HG02840 (cell line): Measurements from ENCODE around the gene PAXIP1.
"Not testable (repeated sequence)": the region's sequence is repeated elsewhere in the genome, so short reads cannot be mapped to it uniquely, and the experiment has no call there.

ENCODE experiments used
- ATAC-seq: cut with Tn5 transposase; IDR thresholded peaks from one replicate; pipeline ENCODE4 v1.9.1; 2021; ENCODE audit warnings: mild to moderate bottlenecking, moderate library complexity, moderate number of reproducible peaks; ENCODE audit not compliant: unreplicated experiment, low FRiP score

PAXIP1 gene

DNA sequence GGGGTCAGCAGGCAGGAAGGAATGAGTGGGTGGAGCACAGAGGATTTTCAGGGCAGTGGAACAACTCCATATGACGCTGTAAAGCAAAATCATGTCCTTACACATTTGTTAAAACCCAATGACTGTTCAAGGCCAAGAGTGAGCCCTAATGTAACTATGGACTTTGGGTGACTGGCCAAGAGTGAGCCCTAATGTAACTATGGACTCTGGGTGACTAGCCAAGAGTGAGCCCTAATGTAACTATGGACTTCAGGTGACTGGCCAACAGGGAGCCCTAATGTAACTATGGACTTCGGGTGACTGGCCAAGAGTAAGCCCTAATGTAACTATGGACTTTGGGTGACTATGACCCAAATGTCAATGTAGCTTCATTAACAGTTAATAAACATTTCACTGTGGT is 52.0 kb downstream of the PAXIP1 start:
- ATAC-seq = no peak

DNA sequence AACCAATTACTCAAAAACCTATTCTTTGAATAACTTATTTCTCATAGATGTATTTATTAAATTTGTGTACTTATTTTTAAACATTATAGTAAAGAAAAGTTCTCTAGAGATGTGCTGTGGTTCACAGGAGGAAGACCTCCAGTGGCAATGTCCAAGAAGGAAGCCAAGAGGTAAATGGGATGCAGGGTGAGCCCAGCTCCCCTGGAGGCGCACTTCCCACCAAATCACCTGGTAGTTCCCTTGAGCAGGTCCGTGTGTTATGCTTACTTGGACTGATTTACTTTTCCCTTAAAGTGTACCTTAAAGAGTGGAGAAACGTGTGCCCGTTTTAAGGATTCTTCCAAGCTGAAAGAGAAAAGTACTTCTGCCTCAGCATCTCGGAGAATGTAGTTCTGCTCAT is 55.3 kb downstream of the PAXIP1 start:
- no peak for ATAC-seq

DNA sequence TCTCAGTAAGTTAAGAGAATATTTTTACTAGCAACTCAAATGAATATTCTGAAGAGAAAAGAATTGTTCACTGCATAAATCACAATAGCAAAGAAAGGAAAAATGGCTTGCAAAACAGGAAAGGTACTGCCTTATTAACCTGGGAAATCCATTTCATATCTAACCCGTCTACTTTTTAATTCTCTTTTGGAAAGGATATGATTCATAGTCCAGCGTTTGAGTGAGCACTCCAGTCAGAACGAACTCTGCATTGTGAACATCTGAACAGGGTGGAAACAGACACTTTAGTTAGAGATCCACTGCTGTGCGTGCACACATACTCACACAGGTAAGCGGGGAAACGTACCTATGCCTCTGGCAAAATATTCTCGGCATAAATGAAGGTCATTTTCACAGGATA is 56.8 kb downstream of the PAXIP1 start:
- ATAC-seq = no peak

DNA sequence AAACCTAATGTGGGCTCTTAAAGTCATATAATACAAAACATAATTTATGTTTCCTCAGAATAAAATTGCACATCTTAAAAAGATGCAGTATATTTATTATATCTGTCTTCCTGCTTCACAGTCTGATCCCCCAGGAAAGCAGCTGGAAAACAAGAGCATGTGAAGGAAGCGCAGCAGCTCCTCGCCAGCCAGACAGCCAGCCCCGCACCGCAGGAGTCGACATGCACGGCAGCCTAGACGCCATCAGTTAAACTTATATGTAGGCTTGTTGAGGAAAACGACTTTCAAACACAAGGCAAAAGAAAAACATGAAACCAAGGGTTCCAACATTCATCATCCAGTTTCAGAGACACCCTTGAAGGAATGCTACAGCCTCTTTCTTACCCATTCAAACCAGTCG is 59.0 kb downstream of the PAXIP1 start:
- no peak for ATAC-seq

DNA sequence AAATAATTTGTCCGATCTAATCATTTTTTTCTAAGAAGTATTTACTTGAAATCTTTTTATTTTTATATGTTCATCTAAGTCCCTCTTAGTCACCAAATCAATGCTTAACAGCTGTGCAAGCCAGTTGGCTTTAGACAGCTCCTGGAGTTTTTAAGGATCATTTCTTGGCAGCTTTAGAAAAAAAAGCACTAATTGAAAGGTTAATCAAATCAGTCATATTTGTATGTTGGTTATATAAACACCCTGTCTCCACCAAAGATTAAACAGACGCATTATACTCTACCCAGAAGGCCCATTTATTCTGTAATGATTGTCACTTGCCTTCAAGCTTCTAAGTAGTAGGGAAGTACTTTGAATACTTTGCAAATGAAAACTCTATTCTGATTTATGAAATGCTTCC is 60.2 kb downstream of the PAXIP1 start:
- no peak for ATAC-seq

DNA sequence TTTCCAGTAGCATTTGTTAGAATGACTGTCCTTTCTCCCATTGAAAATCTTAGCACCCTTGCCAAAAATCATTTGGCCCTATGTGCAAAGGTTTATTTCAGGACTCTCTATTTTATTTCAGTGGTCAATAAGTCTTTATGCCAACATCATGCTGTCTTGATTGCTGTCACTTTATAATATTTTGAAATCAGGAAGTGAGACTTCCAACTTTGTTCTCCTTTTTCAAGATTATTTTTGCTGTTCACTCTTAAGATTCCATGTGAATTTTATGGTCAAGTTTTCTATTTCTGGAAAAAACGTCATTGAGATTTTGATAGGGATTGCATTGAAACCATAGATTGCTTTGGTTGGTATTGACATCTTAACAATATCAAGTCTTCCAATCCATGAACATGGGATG is 65.1 kb downstream of the PAXIP1 start:
- ATAC-seq = no peak

DNA sequence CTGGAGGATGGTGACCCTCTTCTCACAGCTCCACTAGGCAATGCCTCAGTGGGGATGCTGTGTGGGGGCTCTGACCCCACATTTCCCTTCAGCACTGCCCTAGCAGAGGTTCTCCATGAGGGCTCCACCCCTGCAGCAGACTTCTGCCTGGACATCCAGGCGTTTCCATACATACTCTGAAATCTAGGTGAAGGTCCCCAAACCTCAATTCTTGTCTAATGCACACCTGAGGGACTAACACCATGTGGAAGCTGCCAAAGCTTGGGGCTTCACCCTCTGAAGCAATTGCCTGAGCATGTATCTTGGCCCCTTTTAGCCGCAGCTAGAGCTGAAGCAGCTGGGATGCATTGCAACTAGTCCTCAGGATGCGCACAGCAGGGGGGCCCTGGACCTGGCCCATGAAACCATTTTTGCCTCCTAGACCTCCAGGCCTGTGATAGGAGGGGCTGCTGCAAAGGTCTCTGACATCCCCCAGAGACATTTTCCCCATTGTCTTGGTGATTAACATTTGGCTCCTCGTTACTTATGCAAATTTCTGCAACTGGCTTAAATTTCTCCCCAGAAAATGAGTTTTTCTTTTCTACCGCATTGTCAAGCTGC is 68.5 kb downstream of the PAXIP1 start:
- ATAC-seq = not testable (repeated sequence)

DNA sequence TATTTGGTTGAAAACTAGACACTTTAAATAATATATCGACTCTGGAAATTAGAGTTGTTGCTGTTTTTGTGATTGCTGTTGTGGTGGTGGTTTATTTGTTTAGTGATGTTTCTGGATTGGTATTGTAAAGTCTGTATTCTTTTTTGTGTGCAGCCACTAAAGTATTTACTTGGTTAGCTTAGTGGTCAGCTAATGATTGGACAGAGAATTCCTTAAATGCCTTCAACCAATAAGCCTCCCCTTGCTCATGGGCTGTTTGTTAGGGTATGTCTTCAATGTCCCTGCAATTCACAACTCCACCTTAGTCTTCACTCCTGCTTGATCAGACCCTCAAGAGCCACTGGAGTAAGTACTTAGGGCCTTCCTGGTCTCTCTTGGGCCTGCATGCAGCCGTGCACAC is 71.0 kb downstream of the PAXIP1 start:
- no peak for ATAC-seq

DNA sequence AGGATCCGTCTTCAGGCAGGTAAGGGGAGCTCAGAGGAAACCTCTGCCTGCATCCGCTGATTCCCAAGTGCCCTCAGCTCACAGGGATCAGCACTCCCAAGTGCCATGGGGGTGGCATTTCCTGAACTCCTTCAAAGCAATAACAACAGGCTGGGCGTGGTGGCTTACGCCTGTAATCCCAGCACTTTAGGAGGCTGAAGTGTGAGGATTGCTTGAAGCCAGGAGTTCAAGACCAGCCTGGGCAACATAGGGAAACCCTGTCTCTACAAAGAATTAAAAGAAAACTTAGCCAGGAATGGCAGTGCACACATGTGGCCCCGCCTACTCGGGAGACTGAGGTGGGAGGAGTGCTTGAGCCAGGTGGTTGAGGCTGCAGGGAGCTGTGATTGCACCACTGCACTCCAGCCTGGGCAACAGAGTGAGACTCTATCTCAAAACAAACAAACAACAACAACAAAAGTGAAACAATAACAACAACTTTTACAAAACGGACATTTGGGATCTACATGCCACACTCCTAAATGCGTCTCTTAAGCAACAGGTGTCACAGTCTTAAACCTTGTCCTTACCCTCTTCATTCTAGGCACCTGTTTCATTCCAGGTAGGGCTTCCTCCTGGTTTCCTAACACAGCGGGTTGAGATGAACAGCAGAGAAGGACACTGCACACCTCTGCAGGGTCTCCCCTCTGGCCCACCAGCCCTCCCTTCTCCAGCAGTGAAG is 73.8 kb downstream of the PAXIP1 start:
- no peak for ATAC-seq

DNA sequence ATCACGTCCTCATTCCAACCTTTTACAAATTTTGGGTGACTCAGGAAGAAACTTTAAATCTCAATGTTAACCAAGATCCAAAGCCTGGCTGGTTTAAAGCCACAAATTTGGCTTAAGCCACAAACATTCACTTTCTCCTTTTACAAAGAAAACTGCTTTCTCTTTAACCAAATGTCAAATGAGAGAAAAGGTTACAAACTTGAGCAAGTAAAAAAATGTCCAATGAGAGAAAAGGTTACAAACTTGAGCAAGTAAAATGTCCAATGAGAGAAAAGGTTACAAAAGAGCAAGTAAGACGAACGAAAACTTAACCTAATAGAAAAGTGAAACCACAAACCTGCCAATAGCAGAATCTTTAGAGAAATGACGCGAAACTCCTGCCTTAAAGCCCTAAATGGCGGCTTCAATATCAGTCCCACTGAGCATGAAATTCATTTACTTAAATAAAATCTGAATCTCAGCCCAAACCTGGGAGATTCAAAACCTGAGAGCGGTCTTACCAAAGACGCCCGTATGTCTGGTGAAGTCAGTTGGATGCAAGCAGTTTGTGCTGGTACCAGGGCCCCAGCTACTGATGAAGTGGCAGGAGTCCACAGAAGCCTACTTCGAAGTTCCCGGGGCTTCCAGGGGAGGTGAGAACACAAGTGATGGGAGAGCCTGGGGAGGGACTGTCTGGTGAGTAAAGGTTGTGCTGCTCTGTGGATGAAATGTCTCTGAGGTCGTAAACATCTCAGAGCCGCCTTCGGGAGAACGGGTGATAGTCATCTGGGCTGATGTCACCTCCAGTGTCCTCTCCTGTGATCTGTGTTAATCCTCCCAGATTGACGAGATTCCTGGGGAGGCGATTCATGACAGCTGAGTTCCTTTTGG is 74.6 kb downstream of the PAXIP1 start:
- peak; percentile 87 for ATAC-seq

DNA sequence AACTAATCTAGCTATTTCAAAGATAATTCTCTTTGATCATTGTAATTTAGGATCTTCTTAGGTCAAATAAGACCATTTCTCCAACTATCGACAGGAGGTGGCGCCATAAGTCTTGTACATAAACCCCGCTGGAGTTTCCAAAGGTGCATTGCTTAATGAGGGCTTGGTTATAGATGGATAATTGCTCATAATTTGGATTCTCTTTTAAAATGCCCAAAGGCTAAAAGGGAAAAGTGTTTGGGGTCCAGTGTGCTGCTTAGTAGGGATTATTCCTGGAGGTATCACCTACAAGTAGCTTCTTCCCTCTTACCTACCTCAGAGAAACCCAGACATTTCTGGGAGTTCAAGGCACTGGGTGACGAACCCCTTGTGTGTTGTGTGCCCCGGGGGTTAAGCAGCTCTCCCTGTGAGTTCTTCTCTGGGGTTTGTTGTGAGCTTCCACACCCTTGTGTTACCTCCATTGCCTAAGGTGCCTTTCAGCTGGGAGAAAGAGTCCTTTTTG is 75.2 kb downstream of the PAXIP1 start:
- peak; percentile 40 for ATAC-seq

DNA sequence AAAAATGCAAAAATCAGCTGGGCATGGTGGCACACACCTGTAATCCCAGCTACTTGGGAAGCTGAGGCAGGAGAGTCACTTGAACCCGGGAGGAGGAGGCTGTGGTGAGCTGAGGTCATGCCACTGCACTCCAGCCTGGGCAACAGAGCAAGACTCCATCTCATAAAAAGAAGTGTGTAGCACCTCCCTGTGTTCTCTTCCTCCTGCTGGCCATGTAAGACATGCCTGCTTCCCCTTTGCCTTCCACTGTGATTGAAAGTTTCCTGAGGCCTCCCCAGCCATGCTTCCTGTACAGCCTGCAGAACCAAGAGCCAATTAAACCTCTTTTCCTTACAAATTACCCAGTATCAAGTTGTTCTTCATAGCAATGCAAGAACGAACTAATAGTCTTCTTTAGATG is 80.5 kb downstream of the PAXIP1 start:
- not testable (repeated sequence) for ATAC-seq

DNA sequence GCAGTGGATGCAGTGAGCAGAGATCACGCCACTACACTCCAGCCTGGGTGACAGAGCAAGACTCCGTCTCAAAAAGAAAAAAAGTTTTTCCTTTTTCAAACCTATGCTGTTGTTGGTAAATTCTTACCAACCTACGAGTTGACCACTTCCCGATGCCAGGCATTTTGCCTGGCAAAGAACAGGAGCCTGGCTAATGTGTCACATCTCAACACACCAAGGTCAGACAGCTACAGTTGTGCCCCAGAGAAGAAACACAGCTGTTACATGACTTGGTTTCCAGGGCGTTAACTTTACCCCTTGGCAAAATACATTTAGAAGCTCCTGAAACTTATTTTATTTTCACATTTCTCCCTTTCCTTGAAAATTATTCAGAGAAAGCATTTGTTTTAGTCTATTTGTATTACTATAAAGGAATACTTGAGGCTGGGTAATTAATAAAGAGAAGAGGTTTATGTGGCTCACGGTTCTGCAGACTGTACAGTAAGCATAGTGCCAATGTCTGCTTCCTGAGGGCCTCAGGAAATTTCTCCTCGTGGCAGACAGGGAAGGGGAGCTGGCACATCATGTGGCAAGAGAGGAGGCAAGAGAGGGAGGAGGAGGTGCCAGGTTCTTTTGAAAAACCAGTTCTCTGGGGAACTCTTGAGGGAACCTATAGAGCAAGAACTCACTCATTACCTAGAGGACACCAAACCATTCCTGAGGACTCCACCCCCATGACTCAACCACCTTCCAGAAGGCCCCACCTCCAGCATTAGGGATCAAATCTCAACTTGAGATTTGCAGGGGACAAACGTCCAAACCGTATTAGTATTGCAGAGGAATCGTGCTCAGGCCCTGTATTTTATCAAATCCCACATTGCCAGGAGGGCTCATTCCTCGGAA is 83.3 kb downstream of the PAXIP1 start:
- ATAC-seq = no peak

DNA sequence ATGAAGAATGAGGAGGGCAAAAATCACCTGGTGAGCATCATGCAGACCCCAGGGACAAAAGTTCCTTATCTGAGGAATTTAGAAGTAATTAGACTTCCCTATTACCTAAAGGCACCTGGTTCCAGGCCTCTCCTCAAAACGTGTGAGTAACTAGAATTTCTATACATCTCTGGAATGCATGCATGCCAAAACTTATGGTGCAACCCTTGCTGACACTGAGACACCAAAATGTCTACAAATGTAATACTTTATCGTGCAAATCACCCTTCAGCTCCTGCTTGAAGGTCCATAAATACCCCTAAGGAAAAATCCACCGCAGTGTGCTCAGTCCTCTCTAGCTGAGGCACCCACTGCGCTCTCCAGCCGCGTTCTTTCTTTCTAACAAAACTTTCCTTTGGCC is 84.2 kb downstream of the PAXIP1 start:
- no peak for ATAC-seq

DNA sequence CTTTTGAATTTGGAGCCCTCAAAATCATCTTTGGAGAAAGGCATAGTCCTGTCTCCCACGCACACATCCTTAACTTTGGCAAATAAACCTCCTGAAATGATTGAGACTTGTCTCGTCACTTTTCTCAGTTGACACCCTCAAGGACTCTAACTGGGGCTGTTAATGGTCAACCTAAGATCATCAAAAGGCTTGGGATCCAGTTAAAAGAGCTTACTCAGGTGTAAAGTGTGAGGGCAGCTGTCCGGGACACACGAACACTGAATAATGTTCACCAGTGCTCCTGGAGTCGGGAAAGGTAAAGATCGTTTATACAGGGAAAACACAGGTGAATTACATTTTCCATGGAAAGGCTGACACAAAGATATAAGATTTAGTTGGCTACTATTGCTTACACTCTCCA is 84.7 kb downstream of the PAXIP1 start:
- no peak for ATAC-seq

DNA sequence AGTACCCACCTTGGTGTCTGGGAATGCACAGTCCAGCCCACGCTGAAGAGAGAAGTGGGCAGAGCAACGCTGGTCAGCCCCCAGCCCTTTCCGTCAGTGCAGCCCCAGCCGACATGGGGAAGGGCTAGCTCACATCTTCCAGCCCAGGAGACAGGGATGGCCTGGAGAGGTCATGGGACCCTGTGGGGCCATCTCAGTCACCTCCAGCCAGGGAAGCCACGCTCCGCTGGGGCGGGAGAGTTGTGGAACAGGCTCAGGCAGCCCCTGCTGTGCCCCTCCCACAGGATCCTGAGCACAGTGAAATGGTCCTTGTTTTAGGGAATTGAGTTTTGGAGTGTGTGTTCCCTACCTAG is 85.1 kb downstream of the PAXIP1 start:
- ATAC-seq = no peak

DNA sequence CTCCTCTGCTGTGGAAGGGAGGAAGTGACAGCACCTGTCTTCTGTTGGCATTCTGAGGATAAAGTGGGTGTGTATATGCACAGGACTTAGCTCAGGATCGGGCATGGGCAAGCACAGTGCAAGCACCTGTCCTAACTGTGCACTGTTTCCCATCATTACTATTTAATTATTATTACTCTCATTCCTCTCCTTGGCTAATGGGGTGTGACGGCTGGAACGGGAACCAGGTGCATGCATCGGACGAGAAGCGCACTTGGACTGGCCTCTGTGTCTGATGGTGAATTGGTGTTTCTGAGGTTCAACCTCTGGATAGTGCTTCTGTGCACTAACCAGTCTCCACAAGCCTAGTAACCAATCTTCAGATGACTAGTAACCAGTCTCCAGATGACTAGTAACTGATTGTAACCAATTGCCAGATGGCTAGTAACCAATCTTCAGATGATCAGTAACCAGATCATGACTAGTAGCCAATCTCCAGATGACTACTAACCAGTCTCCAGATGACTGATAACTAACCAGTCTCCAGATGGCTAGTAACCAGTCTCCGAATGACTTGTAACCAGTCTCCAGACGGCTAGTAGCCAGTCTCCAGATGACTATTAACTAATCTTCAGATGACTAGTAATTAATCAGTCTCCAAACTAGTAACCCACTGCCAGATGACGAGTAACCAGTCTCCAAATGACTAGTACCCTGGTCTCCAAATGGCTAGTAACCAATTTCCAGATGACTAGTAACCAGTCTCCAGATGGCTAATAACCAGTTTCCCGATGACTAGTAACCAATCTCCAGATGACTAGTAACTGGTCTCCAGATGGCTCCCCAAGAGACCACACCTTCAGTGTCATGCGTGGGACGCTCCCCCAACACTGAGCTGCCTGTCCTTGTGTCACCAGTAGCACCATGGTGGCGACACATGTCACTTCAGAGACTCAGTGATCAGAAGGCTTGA is 85.8 kb downstream of the PAXIP1 start:
- no peak for ATAC-seq

DNA sequence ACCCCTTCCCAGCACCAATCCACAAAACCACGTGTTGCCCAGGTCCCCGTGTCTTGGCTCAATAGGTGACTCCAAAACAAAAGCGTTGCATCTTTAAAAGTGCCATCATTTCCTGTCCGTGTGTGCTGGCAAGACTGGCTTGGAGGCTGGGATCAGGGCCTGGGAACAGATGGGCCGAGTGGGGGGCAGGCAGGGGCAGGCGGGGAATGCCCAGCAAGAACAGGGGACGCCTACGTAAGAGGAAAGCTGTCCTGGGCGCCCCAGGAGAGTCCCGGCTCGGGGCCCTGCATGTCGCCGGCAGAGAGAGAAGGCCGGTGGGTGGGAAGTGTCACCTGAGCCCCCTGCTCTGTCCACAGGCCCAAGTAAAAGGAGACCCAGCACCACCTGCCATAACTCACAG is 86.5 kb downstream of the PAXIP1 start:
- ATAC-seq = no peak

DNA sequence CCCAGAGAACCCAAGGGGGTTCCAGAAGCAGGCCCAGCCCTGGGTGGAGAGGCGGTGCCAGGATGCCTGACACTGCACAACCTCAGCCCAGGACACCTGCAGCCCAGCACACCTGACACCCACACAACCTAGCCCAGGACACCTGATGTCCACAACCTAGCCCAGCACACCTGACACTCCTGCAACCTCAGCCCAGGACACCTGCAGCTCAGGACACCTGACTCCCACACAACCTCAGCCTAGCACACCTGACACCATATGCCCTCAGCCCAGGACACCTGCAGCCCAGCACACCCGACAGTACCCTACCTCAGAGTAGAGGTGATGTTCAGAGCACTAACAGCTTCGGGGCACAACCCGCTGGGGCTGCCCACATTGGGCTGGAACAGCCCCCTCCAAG is 87.3 kb downstream of the PAXIP1 start:
- ATAC-seq = no peak
